Neuron (in vitro differentiated cells): Measurements from ENCODE around the gene IGSF21.

ENCODE experiments used
- H2AFZ ChIP-seq: one replicate; pipeline ENCODE4 v1.6.1; 2013; ENCODE audit warnings: low read depth, mild to moderate bottlenecking, inconsistent platforms, low read length, moderate library complexity
- H3K27me3 ChIP-seq: one replicate; pipeline ENCODE4 v1.6.1; 2013; ENCODE audit warnings: low read length; ENCODE audit not compliant: insufficient read depth
- H3K36me3 ChIP-seq: one replicate; pipeline ENCODE4 v1.6.1; 2013; ENCODE audit warnings: low read length; ENCODE audit not compliant: insufficient read depth
- H3K4me1 ChIP-seq: one replicate; pipeline ENCODE4 v1.6.1; 2013; ENCODE audit warnings: low read length; ENCODE audit not compliant: insufficient read depth
- H3K4me3 ChIP-seq: 2 replicates; pipeline ENCODE4 v1.5.1; 2013; ENCODE audit warnings: mild to moderate bottlenecking, low read length, moderate library complexity
- H3K9me3 ChIP-seq: one replicate; pipeline ENCODE4 v1.6.1; 2013; ENCODE audit warnings: low read length

IGSF21 gene

DNA sequence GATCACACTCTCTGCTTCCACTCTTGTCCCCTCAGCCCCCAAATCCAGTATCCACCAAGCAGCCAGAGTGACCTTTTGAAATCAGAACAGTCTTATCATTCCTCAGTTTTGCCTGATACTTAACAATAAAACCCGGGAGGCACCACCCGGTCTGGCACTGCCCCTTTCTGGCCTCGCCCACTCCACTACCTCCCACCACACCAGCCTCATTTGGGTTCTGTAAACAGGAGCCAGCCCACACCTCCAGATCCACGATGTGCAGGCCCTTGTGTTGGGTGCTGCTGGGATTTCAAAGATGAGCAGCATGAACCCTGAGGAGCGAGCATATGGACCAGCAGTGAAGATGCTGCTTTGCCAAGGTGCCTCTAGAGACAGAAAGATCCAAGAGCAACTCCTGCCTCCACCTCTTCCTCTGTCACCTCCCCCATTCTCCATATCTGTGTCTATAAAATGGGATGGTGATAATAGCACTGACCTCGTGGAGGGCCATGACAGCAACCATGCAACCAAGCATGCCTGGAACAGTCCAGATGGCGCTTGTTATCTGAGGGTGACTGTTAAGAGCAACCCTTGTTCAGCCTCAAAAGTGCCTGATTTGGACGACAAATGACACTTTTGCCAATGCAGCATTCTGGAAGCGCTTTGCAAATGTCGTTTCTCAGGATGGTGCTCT is 136.0 kb downstream of the IGSF21 start:
- no peaks in the 10 kb centered on the region for H3K27me3 ChIP-seq
- H3K4me3 ChIP-seq = no peak overlapping the region
- H3K9me3 ChIP-seq = no peaks in the 10 kb centered on the region

DNA sequence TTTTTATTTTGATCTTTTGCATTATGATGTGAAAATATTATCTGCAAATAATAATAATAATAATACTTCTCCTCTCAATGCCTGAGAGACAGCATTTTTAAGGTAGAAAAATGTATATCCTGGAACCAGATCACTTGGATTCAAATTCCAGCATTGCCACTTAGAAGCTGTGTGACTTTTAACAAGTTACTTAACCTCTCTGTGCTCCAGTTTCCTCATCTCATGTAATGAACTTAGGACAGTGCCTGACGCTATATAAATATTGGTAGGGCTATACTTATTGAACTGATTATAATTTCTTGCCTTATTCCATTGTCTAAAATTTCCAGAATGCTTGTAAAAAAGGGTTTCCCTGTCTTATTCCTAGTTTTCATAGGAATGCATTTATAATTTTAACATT is 137.2 kb downstream of the IGSF21 start:
- H3K36me3 ChIP-seq = no peaks in the 10 kb centered on the region
- no peaks in the 10 kb centered on the region for H3K27me3 ChIP-seq
- no peaks in the 10 kb centered on the region for H3K4me1 ChIP-seq
- no peak overlapping the region for H3K4me3 ChIP-seq
- H3K9me3 ChIP-seq = no peaks in the 10 kb centered on the region
- H2AFZ ChIP-seq = no peak overlapping the region

More for the DNA sequence above, 136.0 kb downstream of the IGSF21 start:
- Histone ChIP-seq H3K4me1 (no peaks in the 10 kb centered on the region), H2AFZ (no peak overlapping the region), H3K36me3 (no peaks in the 10 kb centered on the region)

DNA sequence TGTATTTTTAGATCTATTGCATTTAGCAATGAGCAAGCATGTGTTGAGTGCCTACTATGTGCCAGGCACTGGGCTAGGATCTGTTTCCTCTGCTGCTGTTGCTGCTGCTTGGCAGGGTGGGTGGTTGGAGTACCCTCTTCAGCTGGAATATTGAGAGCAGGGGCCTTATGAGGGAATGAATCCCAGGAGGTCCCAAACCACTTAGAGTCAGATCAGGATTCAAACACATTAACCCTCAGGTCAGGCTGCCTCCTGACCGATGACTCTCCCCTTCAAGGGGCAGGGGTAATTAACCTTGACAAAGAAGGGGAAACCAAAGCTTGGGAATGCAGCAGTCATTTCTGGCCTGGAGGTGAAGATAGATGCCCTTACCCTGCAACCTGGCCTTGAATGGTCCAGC is 138.0 kb downstream of the IGSF21 start:
- Histone ChIP-seq H3K4me3 (no peak overlapping the region), H3K4me1 (no peaks in the 10 kb centered on the region), H3K9me3 (no peaks in the 10 kb centered on the region), H3K27me3 (no peaks in the 10 kb centered on the region), H3K36me3 (no peaks in the 10 kb centered on the region), H2AFZ (no peak overlapping the region)

DNA sequence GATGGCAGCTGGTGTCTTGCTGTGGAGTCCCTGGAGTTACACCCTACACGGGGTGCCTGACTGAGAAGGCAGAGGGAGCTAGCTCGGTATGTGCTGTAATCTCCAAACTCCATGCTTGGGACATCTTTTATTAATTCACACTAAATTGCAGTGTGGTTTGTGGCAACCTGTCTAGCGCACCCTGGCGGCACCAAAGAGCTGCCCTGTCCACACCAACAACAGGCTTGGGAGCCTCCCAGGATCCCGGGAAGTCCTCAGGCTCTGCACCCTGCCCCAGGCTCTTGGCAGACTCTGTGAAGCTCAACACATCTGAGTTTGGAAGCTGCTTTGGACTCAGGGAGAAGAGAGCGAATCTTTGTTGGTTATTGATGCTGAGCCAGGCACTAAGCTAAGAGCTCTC is 138.9 kb downstream of the IGSF21 start:
- H3K36me3 ChIP-seq = no peaks in the 10 kb centered on the region
- H3K9me3 ChIP-seq = no peaks in the 10 kb centered on the region
- H2AFZ ChIP-seq = no peak overlapping the region
- no peak overlapping the region for H3K4me3 ChIP-seq
- no peaks in the 10 kb centered on the region for H3K4me1 ChIP-seq
- no peaks in the 10 kb centered on the region for H3K27me3 ChIP-seq

DNA sequence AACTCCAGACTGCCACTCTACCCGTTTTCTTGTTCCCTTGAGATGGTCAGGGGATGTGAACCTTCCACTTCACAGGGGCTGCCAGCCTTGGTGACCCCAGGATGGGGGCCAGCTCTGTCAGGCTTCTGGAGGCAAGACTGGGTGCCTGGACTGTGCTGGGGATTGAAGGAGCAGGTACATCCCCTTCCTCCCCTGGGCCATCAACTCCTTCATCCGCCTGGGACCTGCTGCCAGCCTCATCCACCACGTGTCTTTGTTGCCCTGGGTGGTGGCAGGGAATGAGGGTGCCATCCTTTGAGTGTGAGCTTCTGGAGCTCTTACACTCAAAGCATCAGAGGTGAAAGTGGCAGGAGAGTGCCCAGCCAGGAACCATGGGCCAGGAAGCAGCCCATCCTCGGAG is 139.6 kb downstream of the IGSF21 start:
- H3K9me3 ChIP-seq = no peaks in the 10 kb centered on the region
- no peak overlapping the region for H3K4me3 ChIP-seq
- H3K36me3 ChIP-seq = no peaks in the 10 kb centered on the region
- H2AFZ ChIP-seq = no peak overlapping the region
- H3K27me3 ChIP-seq = no peaks in the 10 kb centered on the region
- H3K4me1 ChIP-seq = no peaks in the 10 kb centered on the region

DNA sequence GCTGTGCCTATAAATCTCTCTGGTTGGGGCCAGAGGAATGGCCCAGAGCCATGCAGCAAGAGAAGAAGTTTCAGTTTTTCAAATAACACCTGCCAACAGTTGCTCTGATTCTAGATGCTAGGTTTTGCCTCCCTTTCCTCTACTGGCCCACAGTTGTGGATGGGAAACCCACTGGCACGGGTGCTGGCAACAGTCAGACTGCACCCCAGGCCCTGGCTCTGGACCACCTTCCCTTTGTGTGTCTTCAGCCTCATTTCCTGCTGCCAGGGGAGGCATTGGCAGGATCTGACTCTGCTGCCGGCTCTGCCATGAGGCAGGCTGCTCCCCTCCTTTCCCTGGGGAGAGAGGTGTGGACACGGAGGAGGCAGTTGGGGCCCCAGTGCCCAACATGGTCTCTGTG is 142.0 kb downstream of the IGSF21 start:
- Histone ChIP-seq H3K27me3 (no peaks in the 10 kb centered on the region), H3K4me1 (no peaks in the 10 kb centered on the region), H3K9me3 (no peaks in the 10 kb centered on the region), H3K4me3 (no peak overlapping the region), H2AFZ (no peak overlapping the region), H3K36me3 (no peaks in the 10 kb centered on the region)

DNA sequence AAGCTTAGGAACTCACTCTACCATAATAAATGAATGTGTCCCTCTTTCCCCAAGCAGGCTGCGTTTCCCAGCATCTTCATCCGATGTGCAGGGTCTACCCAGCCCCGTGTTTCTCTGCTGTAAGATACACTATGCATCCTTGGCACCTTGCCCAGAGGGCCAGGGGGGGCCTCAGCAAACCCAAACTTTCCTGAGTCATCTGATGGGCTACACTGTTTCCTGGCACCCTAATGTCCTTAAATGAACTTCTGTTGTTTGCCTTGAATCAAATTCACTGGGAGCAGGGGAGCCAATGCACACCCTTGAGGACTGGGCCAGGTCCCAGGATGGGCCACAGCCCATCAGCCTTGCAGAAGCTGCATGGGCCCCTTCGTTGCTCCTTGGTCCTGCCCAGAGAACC is 145.5 kb downstream of the IGSF21 start:
- H3K4me1 ChIP-seq = no peaks in the 10 kb centered on the region
- H3K9me3 ChIP-seq = no peaks in the 10 kb centered on the region
- H2AFZ ChIP-seq = no peak overlapping the region
- H3K27me3 ChIP-seq = no peaks in the 10 kb centered on the region
- no peaks in the 10 kb centered on the region for H3K36me3 ChIP-seq
- no peak overlapping the region for H3K4me3 ChIP-seq

DNA sequence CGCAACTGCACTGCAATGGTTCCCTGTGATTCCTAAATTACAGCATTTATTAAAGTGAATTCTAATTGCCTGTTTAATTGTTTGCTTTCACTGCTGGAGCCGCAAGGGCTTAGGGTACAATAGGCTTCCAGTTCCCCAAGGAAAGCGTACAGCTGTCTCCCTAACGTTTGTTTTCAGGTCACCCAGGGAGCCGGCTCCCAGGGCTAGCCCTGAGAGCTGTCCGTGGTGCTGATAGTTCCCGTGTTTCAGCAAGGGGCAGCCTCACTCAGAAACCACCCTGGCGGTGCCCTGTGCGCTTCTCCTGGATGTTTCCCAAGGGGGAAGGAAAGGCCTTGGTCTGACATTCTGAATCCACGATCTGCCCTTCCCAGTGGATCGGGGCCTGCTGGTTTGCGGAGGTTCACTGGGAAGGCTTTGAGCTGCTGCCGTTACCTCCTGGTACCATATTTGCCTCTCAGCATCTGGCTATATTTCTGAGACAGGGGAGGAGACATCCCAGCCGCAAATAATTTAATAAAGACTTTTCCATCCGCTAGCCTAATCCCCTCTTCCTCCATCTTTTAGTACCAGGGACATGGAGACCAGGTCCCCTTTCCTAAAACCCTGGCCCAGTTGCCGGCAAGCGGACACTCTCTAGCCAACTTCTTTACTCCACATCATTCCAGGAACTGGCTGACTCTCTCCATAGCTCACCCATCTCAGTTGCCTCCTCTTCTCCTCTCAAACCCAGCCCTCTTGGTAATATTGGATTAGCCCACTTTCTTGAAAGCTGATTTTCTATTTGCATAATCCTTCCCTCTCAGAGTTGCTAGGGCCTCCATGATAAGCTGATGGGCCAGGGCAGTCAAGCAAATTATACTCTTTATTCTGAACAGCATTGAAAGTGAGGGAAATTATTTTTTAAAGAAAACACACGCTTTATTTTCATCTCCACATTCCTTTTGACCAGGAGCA is 149.0 kb downstream of the IGSF21 start:
- no peaks in the 10 kb centered on the region for H3K36me3 ChIP-seq
- no peak overlapping the region for H2AFZ ChIP-seq
- no peaks in the 10 kb centered on the region for H3K9me3 ChIP-seq
- no peak overlapping the region for H3K4me3 ChIP-seq
- H3K27me3 ChIP-seq = no peaks in the 10 kb centered on the region
- H3K4me1 ChIP-seq = no peaks in the 10 kb centered on the region

DNA sequence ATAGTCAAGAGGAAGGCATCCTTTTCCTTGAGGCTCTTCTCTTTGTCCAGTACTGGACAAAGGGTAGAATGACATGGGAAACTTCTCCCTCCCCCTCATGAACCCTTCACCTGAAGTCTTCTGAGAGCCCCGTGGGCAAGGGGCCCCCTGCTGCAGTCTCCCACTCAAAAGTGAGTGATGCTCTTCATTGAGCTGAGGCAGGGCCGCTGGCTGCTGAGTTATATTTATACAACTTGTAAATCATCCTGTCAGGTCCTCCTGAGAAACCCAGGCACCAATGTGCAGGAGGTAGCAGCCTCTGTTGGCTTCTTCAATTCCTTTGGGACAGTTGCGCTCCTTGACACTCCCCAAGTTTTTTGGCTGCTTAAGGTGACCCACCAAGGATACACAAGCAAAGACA is 150.2 kb downstream of the IGSF21 start:
- Histone ChIP-seq H3K4me1 (no peaks in the 10 kb centered on the region), H3K9me3 (no peaks in the 10 kb centered on the region), H3K27me3 (no peaks in the 10 kb centered on the region)

DNA sequence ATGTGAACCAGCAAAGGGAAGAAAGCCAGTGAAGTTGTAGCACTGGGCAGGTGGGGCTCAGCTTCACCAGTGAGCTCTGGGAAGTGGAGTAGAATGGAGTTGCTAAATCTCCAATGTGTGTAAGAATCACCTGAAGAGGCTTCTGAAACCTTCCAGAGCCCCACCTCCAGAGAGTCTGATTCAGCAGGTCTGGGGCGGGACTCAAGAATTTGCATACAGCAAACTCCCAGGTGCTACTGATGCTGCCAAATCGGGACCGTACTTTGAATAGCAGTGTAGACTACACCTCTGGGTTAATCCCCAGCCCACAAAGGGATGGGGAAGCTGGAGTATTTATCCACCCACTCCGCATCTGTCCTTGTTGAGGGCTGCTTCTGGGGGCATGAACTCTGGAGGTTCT is 154.3 kb downstream of the IGSF21 start:
- H3K36me3 ChIP-seq = no peaks in the 10 kb centered on the region
- no peak overlapping the region for H3K4me3 ChIP-seq
- no peaks in the 10 kb centered on the region for H3K27me3 ChIP-seq
- no peaks in the 10 kb centered on the region for H3K4me1 ChIP-seq
- no peak overlapping the region for H2AFZ ChIP-seq
- H3K9me3 ChIP-seq = no peaks in the 10 kb centered on the region

More for the DNA sequence above, 150.2 kb downstream of the IGSF21 start:
- no peaks in the 10 kb centered on the region for H3K36me3 ChIP-seq
- no peak overlapping the region for H2AFZ ChIP-seq
- H3K4me3 ChIP-seq = no peak overlapping the region

DNA sequence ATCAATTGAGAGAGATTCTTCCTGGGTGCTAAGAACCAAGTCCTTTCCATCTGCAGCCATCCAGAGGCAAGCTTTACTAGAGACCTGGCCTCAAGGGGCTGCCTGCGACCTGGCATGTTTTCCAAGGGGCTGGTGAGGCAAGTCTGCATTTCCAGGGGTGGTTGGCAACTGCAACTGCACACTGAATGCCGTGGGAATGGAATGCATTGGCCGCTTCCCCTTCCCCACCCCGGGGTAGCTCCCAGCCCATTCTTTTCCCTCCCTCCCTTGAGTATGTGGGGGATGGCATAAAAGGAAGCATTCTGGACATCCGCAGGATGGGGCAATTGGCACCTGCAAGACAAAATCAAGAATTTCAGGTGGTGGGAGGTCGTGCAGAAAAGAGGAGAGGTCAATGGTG is 155.1 kb downstream of the IGSF21 start:
- H3K27me3 ChIP-seq = no peaks in the 10 kb centered on the region
- no peaks in the 10 kb centered on the region for H3K4me1 ChIP-seq
- no peak overlapping the region for H2AFZ ChIP-seq
- H3K4me3 ChIP-seq = no peak overlapping the region
- H3K36me3 ChIP-seq = no peaks in the 10 kb centered on the region
- no peaks in the 10 kb centered on the region for H3K9me3 ChIP-seq

DNA sequence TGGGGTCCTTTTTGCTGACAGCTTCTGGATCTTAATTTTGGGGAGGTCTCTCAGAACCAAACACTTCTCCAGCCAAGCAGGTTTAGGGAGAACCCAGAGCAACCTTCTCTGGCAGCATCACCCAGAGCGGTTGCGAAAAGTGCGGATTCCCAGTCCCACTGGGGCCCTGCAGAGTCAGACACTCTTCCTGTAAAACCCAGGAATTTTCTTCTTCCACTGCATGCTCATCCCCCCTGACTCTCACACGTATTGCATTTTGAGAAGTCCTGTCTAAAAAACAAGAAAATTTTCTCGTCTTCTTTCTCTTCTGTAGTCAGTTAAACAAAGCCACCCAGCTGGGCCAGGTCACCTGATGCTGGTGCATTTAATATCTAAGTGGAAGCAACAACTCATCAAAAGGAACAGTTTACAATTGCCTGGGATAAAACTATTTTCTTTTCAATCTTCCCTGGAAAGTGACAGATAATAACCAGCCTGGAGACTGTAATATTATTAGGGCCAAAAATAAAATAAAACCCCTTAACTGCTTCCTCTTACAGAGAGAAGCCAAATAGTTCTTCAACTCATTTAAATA is 156.0 kb downstream of the IGSF21 start:
- Histone ChIP-seq H3K9me3 (no peaks in the 10 kb centered on the region), H3K36me3 (no peaks in the 10 kb centered on the region), H3K27me3 (no peaks in the 10 kb centered on the region), H2AFZ (no peak overlapping the region), H3K4me1 (no peaks in the 10 kb centered on the region), H3K4me3 (no peak overlapping the region)

DNA sequence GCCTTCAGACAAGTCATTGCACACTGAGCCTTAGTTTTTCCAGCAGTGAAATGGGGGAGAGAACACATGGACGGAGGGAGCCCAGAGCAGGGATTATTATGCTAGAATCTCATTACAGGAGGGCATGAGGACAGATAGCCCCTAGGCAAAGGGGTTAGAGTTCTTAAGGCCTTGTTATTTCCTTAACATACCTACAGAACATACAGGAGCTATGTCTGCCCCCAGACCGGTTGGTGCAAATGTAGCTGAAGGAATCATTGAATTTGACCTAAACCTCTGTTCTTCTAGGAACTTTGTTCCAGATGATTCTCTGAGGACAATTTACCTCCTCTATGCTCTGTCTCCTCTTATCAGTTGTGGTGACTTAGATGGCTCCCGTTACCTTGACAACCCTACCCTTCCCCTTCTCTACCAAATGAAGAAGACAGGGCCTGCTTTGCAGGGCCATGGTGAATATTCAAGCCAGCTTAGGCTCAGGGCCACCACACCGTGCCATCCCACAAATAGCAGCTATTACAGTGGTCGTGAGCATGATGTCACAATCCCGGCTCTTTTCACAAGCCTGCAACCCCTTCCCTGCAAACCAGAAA is 156.9 kb downstream of the IGSF21 start:
- Histone ChIP-seq H3K36me3 (no peaks in the 10 kb centered on the region), H3K4me1 (no peaks in the 10 kb centered on the region), H2AFZ (no peak overlapping the region), H3K4me3 (no peak overlapping the region), H3K27me3 (no peaks in the 10 kb centered on the region), H3K9me3 (no peaks in the 10 kb centered on the region)
